Activated CD8-positive, alpha-beta memory T cell treated with anti-CD3 and anti-CD28 coated beads, Interleukin-2, amount 10 ng/mL, durations not matched to agents 7 days and 5 days (primary cell): ENCODE results near the gene TMEM176A. TPM values are rescaled to one million over a fixed set of nuclear protein-coding genes. Genes with fewer than 3 reads are reported as not detected.

Experiments used
- ATAC-seq: fragments of 150-1000 bp; cut with Tn5 transposase; one replicate; pipeline ENCODE4 v1.10.0; 2021; ENCODE audit warnings: moderate library complexity
- CTCF ChIA-PET: fragments of 350-600 bp; sonication (Branson Sonifier 250); formaldehyde crosslinking; loops from one replicate; lab custom pipeline; 2021; ENCODE audit warnings: antibody characterized with exemption; lab: Charles Lee
- DNase-seq: peaks from one replicate; pipeline ENCODE4 v3.0.0-alpha.2; 2020
- H3K27ac Mint-ChIP-seq: one replicate; pipeline ENCODE4 v1.8.0; 2021; ENCODE audit warnings: mild to moderate bottlenecking, mixed read lengths
- H3K27me3 Mint-ChIP-seq: one replicate; pipeline ENCODE4 v1.8.0; 2021; ENCODE audit warnings: mixed read lengths
- H3K36me3 Mint-ChIP-seq: one replicate; pipeline ENCODE4 v1.8.0; 2021; ENCODE audit warnings: mild to moderate bottlenecking, mixed read lengths
- H3K4me1 Mint-ChIP-seq: one replicate; pipeline ENCODE4 v1.8.0; 2021; ENCODE audit warnings: mixed read lengths
- H3K4me3 Mint-ChIP-seq: one replicate; pipeline ENCODE4 v1.8.0; 2021; ENCODE audit warnings: mild to moderate bottlenecking, moderate library complexity, mixed read lengths
- H3K9me3 Mint-ChIP-seq: one replicate; pipeline ENCODE4 v1.8.0; 2022; ENCODE audit warnings: low read depth, mixed read lengths
- total RNA-seq, 2 experiments: library from RNA; stranded (reverse); gene quantifications; one replicate each; pipeline ENCODE4 v1.2.3, GENCODE V29; 2021

Gene TMEM176A
- total RNA-seq, 2 experiments from 2014 or later = not detected

GRCh38 chr7:150830937-150831336 lies 30.4 kb downstream of the TMEM176A start:
- H3K36me3 Mint-ChIP-seq = no peaks in the 10 kb centered on the region
- H3K4me3 Mint-ChIP-seq = no peak overlapping the region
- no peak overlapping the region for H3K27ac Mint-ChIP-seq
- no peaks in the 10 kb centered on the region for H3K4me1 Mint-ChIP-seq
- no peak for DNase-seq
- H3K9me3 Mint-ChIP-seq = no peaks in the 10 kb centered on the region
- peaks cover 66% of the 10 kb centered on the region for H3K27me3 Mint-ChIP-seq
- CTCF ChIA-PET = no interaction called here
- ATAC-seq = no peak

- no peak for DNase-seq
- ATAC-seq = no peak
- H3K4me3 Mint-ChIP-seq = no peak overlapping the region
- CTCF ChIA-PET = no interaction called here
- peaks cover 61% of the 10 kb centered on the region for H3K27me3 Mint-ChIP-seq
- H3K9me3 Mint-ChIP-seq = no peaks in the 10 kb centered on the region
- H3K27ac Mint-ChIP-seq = no peak overlapping the region
- no peaks in the 10 kb centered on the region for H3K4me1 Mint-ChIP-seq
- no peaks in the 10 kb centered on the region for H3K36me3 Mint-ChIP-seq
Observed at GRCh38 chr7:150831851-150832250, 31.3 kb downstream of the TMEM176A start.

GRCh38 chr7:150835019-150835418 lies 34.5 kb downstream of the TMEM176A start:
- H3K4me1 Mint-ChIP-seq = no peaks in the 10 kb centered on the region
- no peaks in the 10 kb centered on the region for H3K9me3 Mint-ChIP-seq
- ATAC-seq = no peak
- no peaks in the 10 kb centered on the region for H3K36me3 Mint-ChIP-seq
- CTCF ChIA-PET = interaction anchor here (0.8 kb wide), 1 partner anchor 56 kb away, joined by 3 read pairs; no protein-coding TSS in a partner anchor
- no peak overlapping the region for H3K4me3 Mint-ChIP-seq
- H3K27me3 Mint-ChIP-seq = peaks cover 48% of the 10 kb centered on the region
- no peak overlapping the region for H3K27ac Mint-ChIP-seq
- DNase-seq = no peak

- Mint-ChIP-seq H3K27ac (no peak overlapping the region), H3K27me3 (peaks cover 45% of the 10 kb centered on the region), H3K4me1 (no peaks in the 10 kb centered on the region), H3K9me3 (no peaks in the 10 kb centered on the region), H3K4me3 (no peak overlapping the region), H3K36me3 (no peaks in the 10 kb centered on the region)
- DNase-seq (no peak), ATAC-seq (no peak)
- CTCF ChIA-PET = interaction anchor here (0.8 to 1.3 kb wide), 2 partner anchors 11 to 57 kb away, joined by 3 read pairs; no protein-coding TSS in a partner anchor
Observed at GRCh38 chr7:150835702-150836280, 35.2 kb downstream of the TMEM176A start.

- CTCF ChIA-PET = interaction anchor here (0.6 to 1.0 kb wide), 2 partner anchors 59 to 60 kb away, joined by 3 read pairs; no protein-coding TSS in a partner anchor
- peaks cover 40% of the 10 kb centered on the region for H3K27me3 Mint-ChIP-seq
- H3K9me3 Mint-ChIP-seq = no peaks in the 10 kb centered on the region
- H3K27ac Mint-ChIP-seq = no peak overlapping the region
- ATAC-seq (no peak), DNase-seq (no peak)
- no peaks in the 10 kb centered on the region for H3K36me3 Mint-ChIP-seq
- no peak overlapping the region for H3K4me3 Mint-ChIP-seq
- no peaks in the 10 kb centered on the region for H3K4me1 Mint-ChIP-seq
Observed at GRCh38 chr7:150838965-150839650, 38.5 kb downstream of the TMEM176A start.

- Mint-ChIP-seq H3K9me3 (no peaks in the 10 kb centered on the region), H3K4me3 (no peak overlapping the region), H3K4me1 (no peaks in the 10 kb centered on the region), H3K27ac (no peak overlapping the region), H3K27me3 (peaks cover 28% of the 10 kb centered on the region), H3K36me3 (no peaks in the 10 kb centered on the region)
- DNase-seq = no peak
- CTCF ChIA-PET = no interaction called here
- ATAC-seq = no peak
Observed at GRCh38 chr7:150842018-150842417, 41.4 kb downstream of the TMEM176A start.

- DNase-seq = no peak
- no peak overlapping the region for H3K27ac Mint-ChIP-seq
- H3K36me3 Mint-ChIP-seq = no peaks in the 10 kb centered on the region
- no peak for ATAC-seq
- CTCF ChIA-PET = no interaction called here
- H3K9me3 Mint-ChIP-seq = no peaks in the 10 kb centered on the region
- no peaks in the 10 kb centered on the region for H3K4me1 Mint-ChIP-seq
- peaks cover 28% of the 10 kb centered on the region for H3K27me3 Mint-ChIP-seq
- H3K4me3 Mint-ChIP-seq = no peak overlapping the region
Observed at GRCh38 chr7:150842716-150843115, 42.1 kb downstream of the TMEM176A start.

GRCh38 chr7:150845421-150845861 lies 44.9 kb downstream of the TMEM176A start:
- ATAC-seq = no peak
- H3K4me3 Mint-ChIP-seq = no peak overlapping the region
- H3K4me1 Mint-ChIP-seq = no peaks in the 10 kb centered on the region
- no peak for DNase-seq
- no peaks in the 10 kb centered on the region for H3K9me3 Mint-ChIP-seq
- H3K27ac Mint-ChIP-seq = no peak overlapping the region
- H3K36me3 Mint-ChIP-seq = no peaks in the 10 kb centered on the region
- CTCF ChIA-PET = no interaction called here
- peaks cover 27% of the 10 kb centered on the region for H3K27me3 Mint-ChIP-seq

GRCh38 chr7:150846291-150847115 lies 45.9 kb downstream of the TMEM176A start:
- no peaks in the 10 kb centered on the region for H3K36me3 Mint-ChIP-seq
- DNase-seq (no peak), ATAC-seq (no peak)
- no peak overlapping the region for H3K4me3 Mint-ChIP-seq
- H3K4me1 Mint-ChIP-seq = peaks cover 3% of the 10 kb centered on the region
- H3K27ac Mint-ChIP-seq = no peak overlapping the region
- H3K27me3 Mint-ChIP-seq = peaks cover 28% of the 10 kb centered on the region
- H3K9me3 Mint-ChIP-seq = no peaks in the 10 kb centered on the region
- CTCF ChIA-PET = interaction anchor here (1.0 kb wide), 1 partner anchor 10 kb away, joined by 3 read pairs; no protein-coding TSS in a partner anchor

GRCh38 chr7:150847536-150847935 lies 47.0 kb downstream of the TMEM176A start:
- peak; percentile 14 for DNase-seq
- Mint-ChIP-seq H3K9me3 (no peaks in the 10 kb centered on the region), H3K27me3 (peaks cover 38% of the 10 kb centered on the region), H3K4me1 (peaks cover 6% of the 10 kb centered on the region), H3K36me3 (no peaks in the 10 kb centered on the region), H3K27ac (no peak overlapping the region), H3K4me3 (no peak overlapping the region)
- ATAC-seq = no peak
- CTCF ChIA-PET = interaction anchor here (1.0 kb wide), 1 partner anchor 11 kb away, joined by 3 read pairs; no protein-coding TSS in a partner anchor

- ATAC-seq (no peak), DNase-seq (peak; percentile 3)
- CTCF ChIA-PET = no interaction called here
- H3K27ac Mint-ChIP-seq = no peak overlapping the region
- no peaks in the 10 kb centered on the region for H3K9me3 Mint-ChIP-seq
- peaks cover 44% of the 10 kb centered on the region for H3K27me3 Mint-ChIP-seq
- H3K4me3 Mint-ChIP-seq = no peak overlapping the region
- H3K36me3 Mint-ChIP-seq = no peaks in the 10 kb centered on the region
- peaks cover 6% of the 10 kb centered on the region for H3K4me1 Mint-ChIP-seq
Observed at GRCh38 chr7:150848111-150848510, 47.5 kb downstream of the TMEM176A start.

- CTCF ChIA-PET = no interaction called here
- Mint-ChIP-seq H3K36me3 (no peaks in the 10 kb centered on the region), H3K9me3 (no peaks in the 10 kb centered on the region), H3K27me3 (peaks cover 40% of the 10 kb centered on the region), H3K4me1 (peaks cover 6% of the 10 kb centered on the region), H3K4me3 (no peak overlapping the region), H3K27ac (no peak overlapping the region)
- ATAC-seq (no peak), DNase-seq (peak; percentile 36)
Observed at GRCh38 chr7:150848561-150849115, 48.1 kb downstream of the TMEM176A start.

GRCh38 chr7:150849204-150849775 lies 48.7 kb downstream of the TMEM176A start:
- H3K27ac Mint-ChIP-seq = no peak overlapping the region
- no peak overlapping the region for H3K4me3 Mint-ChIP-seq
- no peaks in the 10 kb centered on the region for H3K9me3 Mint-ChIP-seq
- DNase-seq (peak; percentile 19), ATAC-seq (no peak)
- CTCF ChIA-PET = no interaction called here
- peaks cover 35% of the 10 kb centered on the region for H3K27me3 Mint-ChIP-seq
- peaks cover 6% of the 10 kb centered on the region for H3K4me1 Mint-ChIP-seq
- no peaks in the 10 kb centered on the region for H3K36me3 Mint-ChIP-seq
